GM18526 (cell line): ENCODE data around the gene GRID1.

Experiments used
- POLR2A ChIP-seq: IDR thresholded peaks from 3 replicates; pipeline ENCODE4 v1.6.1; 2011; ENCODE audit not compliant: insufficient read length; ENCODE audit errors: extremely low read depth

Gene GRID1

GRCh38 chr10:85575441-85575840, 791.2 kb downstream of the GRID1 start:
- TF ChIP-seq POLR2A, result no peak

DNA sequence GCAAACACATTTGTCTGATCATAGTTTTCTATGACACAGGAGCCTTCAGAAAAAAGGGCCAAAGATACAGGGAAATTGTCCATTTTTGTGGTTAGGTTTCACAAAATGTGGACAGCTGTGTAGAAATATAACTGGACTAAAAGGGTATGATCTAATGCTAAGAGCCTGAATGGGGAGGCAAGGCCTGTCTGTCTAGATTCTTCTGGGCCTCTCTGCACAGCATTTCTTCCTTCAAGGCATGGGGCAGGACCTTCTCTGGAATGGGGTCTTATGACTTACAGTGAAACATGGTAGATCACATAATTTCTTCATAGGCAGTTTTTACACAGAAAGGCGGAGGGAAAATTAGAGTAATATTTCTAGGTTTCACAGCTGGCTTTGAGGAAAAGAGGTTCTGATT, 795.7 kb downstream of the GRID1 start:
- TF ChIP-seq POLR2A, result no peak

- no peak for TF ChIP-seq POLR2A
Observed at GRCh38 chr10:85565381-85565780, 801.2 kb downstream of the GRID1 start.

- TF ChIP-seq POLR2A, result no peak
Observed at GRCh38 chr10:85558533-85558932, 808.1 kb downstream of the GRID1 start.

- TF ChIP-seq POLR2A, result no peak
Observed at GRCh38 chr10:85557706-85558105, 808.9 kb downstream of the GRID1 start.

DNA sequence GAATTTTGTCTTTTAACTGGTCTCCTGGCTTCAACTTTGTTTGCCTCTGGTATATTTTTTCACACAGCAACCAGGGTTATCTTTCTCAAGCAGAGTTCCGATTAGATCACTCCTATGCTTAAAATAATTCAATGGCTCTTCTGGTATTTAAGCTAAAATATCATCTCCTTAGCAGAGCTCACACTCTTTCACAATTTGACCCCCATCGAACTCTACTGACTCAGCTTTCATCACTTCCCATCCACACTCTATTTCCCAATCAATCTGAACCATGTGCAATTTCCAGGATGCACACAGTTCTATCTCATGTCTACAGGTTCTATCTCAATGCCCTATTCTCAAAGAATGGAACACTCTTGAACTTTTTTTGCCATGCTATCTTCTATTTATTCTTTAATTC, 809.5 kb downstream of the GRID1 start:
- TF ChIP-seq POLR2A, result no peak
